Measurements from ENCODE around the gene CSNK1G3. TPM values are rescaled to one million over a fixed set of nuclear protein-coding genes. Genes with fewer than 3 reads are reported as not detected.

The CSNK1G3 gene
- polyA plus RNA-seq, 1 experiment, result 40.9 TPM

GRCh38 chr5:123476731-123477130 lies 35.2 kb upstream of the CSNK1G3 start:
- Histone ChIP-seq H3K27me3 (ENCODE audit: control insufficient read depth, insufficient read depth, low read length) (no peaks in the 10 kb centered on the region), H3K27ac (ENCODE audit: low read depth, low read length) (no peak overlapping the region), H3K4me3 (ENCODE audit: low read depth, low read length) (no peak overlapping the region), H3K9me3 (ENCODE audit: control insufficient read depth, insufficient read depth, low read length) (no peaks in the 10 kb centered on the region)
- no peak for TF ChIP-seq CTCF (IDR thresholded peaks at IDR 0.05; ENCODE audit: low read depth, low read length)
- CTCF ChIA-PET, result no interaction called here
- POLR2A ChIA-PET, result no interaction called here
- DNase-seq (ENCODE audit: low read depth, low spot score), result no peak

- DNase-seq (ENCODE audit: low read depth, low spot score), result no peak
- CTCF ChIA-PET, result no interaction called here
- Histone ChIP-seq H3K27ac (ENCODE audit: low read depth, low read length) (no peak overlapping the region), H3K4me3 (ENCODE audit: low read depth, low read length) (no peak overlapping the region), H3K27me3 (ENCODE audit: control insufficient read depth, insufficient read depth, low read length) (no peaks in the 10 kb centered on the region), H3K9me3 (ENCODE audit: control insufficient read depth, insufficient read depth, low read length) (no peaks in the 10 kb centered on the region)
- no peak for TF ChIP-seq CTCF (IDR thresholded peaks at IDR 0.05; ENCODE audit: low read depth, low read length)
- POLR2A ChIA-PET, result no interaction called here
These were observed 33.4 kb upstream of the CSNK1G3 start for GRCh38 chr5:123478546-123478945.

GRCh38 chr5:123482258-123482657 lies 29.7 kb upstream of the CSNK1G3 start:
- H3K27me3 ChIP-seq (ENCODE audit: control insufficient read depth, insufficient read depth, low read length), result no peaks in the 10 kb centered on the region
- no peak overlapping the region for H3K27ac ChIP-seq (ENCODE audit: low read depth, low read length)
- ChIA-PET CTCF (no interaction called here), POLR2A (interaction anchor here (0.6 kb wide), 1 partner anchor 36 kb away, joined by 6 read pairs; no protein-coding TSS in a partner anchor)
- no peaks in the 10 kb centered on the region for H3K9me3 ChIP-seq (ENCODE audit: control insufficient read depth, insufficient read depth, low read length)
- H3K4me3 ChIP-seq (ENCODE audit: low read depth, low read length), result no peak overlapping the region
- DNase-seq (ENCODE audit: low read depth, low spot score), result no peak
- no peak for TF ChIP-seq CTCF (IDR thresholded peaks at IDR 0.05; ENCODE audit: low read depth, low read length)

GRCh38 chr5:123483446-123484077 lies 28.4 kb upstream of the CSNK1G3 start:
- no peak for DNase-seq (ENCODE audit: low read depth, low spot score)
- no peaks in the 10 kb centered on the region for H3K9me3 ChIP-seq (ENCODE audit: control insufficient read depth, insufficient read depth, low read length)
- no peak overlapping the region for H3K27ac ChIP-seq (ENCODE audit: low read depth, low read length)
- no peaks in the 10 kb centered on the region for H3K27me3 ChIP-seq (ENCODE audit: control insufficient read depth, insufficient read depth, low read length)
- POLR2A ChIA-PET, result no interaction called here
- TF ChIP-seq CTCF (IDR thresholded peaks at IDR 0.05; ENCODE audit: low read depth, low read length), result no peak
- H3K4me3 ChIP-seq (ENCODE audit: low read depth, low read length), result no peak overlapping the region
- CTCF ChIA-PET, result interaction anchor here (2.4 kb wide), 1 partner anchor 60 kb away, joined by 8 read pairs; the partner anchor contains the start of gene CEP120

- no peak for DNase-seq (ENCODE audit: low read depth, low spot score)
- ChIA-PET CTCF (interaction anchor here (0.6 to 2.4 kb wide), 2 partner anchors 30 to 62 kb away, joined by 3 to 8 read pairs; partner anchors contain the start of gene CEP120), POLR2A (no interaction called here)
- no peaks in the 10 kb centered on the region for H3K9me3 ChIP-seq (ENCODE audit: control insufficient read depth, insufficient read depth, low read length)
- no peak for TF ChIP-seq CTCF (IDR thresholded peaks at IDR 0.05; ENCODE audit: low read depth, low read length)
- H3K27ac ChIP-seq (ENCODE audit: low read depth, low read length), result no peak overlapping the region
- H3K4me3 ChIP-seq (ENCODE audit: low read depth, low read length), result no peak overlapping the region
- H3K27me3 ChIP-seq (ENCODE audit: control insufficient read depth, insufficient read depth, low read length), result no peaks in the 10 kb centered on the region
These were observed 26.7 kb upstream of the CSNK1G3 start for GRCh38 chr5:123485275-123485674.

Data from AG04450 (cell line).